Right renal cortex interstitium (tissue), 3 donors: ENCODE results near the gene RRP8. TPM values are rescaled to one million over a fixed set of nuclear protein-coding genes. Genes with fewer than 3 reads are reported as not detected.

Source experiments
- DNase-seq, 3 donors: peaks; one replicate each; pipeline ENCODE4 v3.0.0-alpha.2; 2013; ENCODE audit warnings: low read depth in 3 of 3, low spot score in 2 of 3
- polyA plus RNA-seq, 3 donors: library from polyadenylated mRNA; unstranded; fragments of 120-200 nt; gene quantifications; one replicate each; pipeline ENCODE4 v1.2.1, GENCODE V29; 2013; ENCODE audit not compliant: insufficient read length in 3 of 3

RRP8 gene
- polyA plus RNA-seq, 3 donors: 21.3 to 22.6 (median 21.6) TPM

- DNase-seq: no peak
Observed at GRCh38 chr11:6548641-6549040, 54.8 kb downstream of the RRP8 start.

- no peak for DNase-seq
Observed at GRCh38 chr11:6548121-6548520, 55.3 kb downstream of the RRP8 start.

GRCh38 chr11:6547177-6547576 is 56.2 kb downstream of the RRP8 start:
- DNase-seq: no peak

- no peak for DNase-seq
Observed at GRCh38 chr11:6546735-6547134, 56.7 kb downstream of the RRP8 start.

- DNase-seq: no peak
Observed at GRCh38 chr11:6545917-6546605, 57.4 kb downstream of the RRP8 start.

Other genes with a start within 250 kb of the RRP8 start
- gene SMPD1, start 213.1 kb downstream of the RRP8 start, polyA plus RNA-seq: 10 to 100 TPM; 31.0 to 32.3 (median 32.1) TPM
- 10 to 100 TPM; 51.9 to 56.5 (median 52.5) TPM for gene APBB1, start 184.5 kb downstream of the RRP8 start, polyA plus RNA-seq
- 1 to 10 TPM; 1.6 to 2.2 (median 2.2) TPM for gene HPX, start 162.6 kb downstream of the RRP8 start, polyA plus RNA-seq
- 10 to 100 TPM; 16.1 to 19.3 (median 17.0) TPM for gene TRIM3, start 129.7 kb downstream of the RRP8 start, polyA plus RNA-seq
- 10 to 100 TPM; 64.8 to 67.5 (median 66.2) TPM for gene ARFIP2, start 122.3 kb downstream of the RRP8 start, polyA plus RNA-seq
- gene TIMM10B, start 122.1 kb downstream of the RRP8 start, polyA plus RNA-seq: 10 to 100 TPM; 38.3 to 42.4 (median 38.7) TPM
- gene DNHD1, start 106.3 kb downstream of the RRP8 start, polyA plus RNA-seq: 1 to 10 TPM; 5.8 to 6.3 (median 6.2) TPM
- gene ILK, start 158 bp upstream of the RRP8 start, polyA plus RNA-seq: 100 to 1,000 TPM; 144 to 167 (median 159) TPM
- gene TAF10, start 8.6 kb upstream of the RRP8 start, polyA plus RNA-seq: 10 to 100 TPM; 66.4 to 92.9 (median 91.4) TPM
- 100 to 1,000 TPM; 111 to 131 (median 118) TPM for gene TPP1, start 15.8 kb upstream of the RRP8 start, polyA plus RNA-seq
- gene DCHS1, start 52.2 kb upstream of the RRP8 start, polyA plus RNA-seq: 10 to 100 TPM; 27.8 to 31.1 (median 30.3) TPM
- 10 to 100 TPM; 68.3 to 81.6 (median 68.3) TPM for gene MRPL17, start 79.7 kb upstream of the RRP8 start, polyA plus RNA-seq
- gene OR2AG2, start 168.4 kb upstream of the RRP8 start, polyA plus RNA-seq: under 1 TPM; 0.07 to 0.14 (median 0.10) TPM
- under 1 TPM in 1 of 3 donors, not detected in 2; 0.07 TPM for gene OR2AG1, start 179.4 kb upstream of the RRP8 start, polyA plus RNA-seq
- gene OR6A2, start 196.1 kb upstream of the RRP8 start, polyA plus RNA-seq: under 1 TPM in 1 of 3 donors, not detected in 2; 0.04 TPM
- not detected for gene OR10A5, start 242.1 kb upstream of the RRP8 start, polyA plus RNA-seq